HG03060 (cell line): ENCODE results near the gene ERH.

Experiments used
- ATAC-seq: cut with Tn5 transposase; IDR thresholded peaks from one replicate; pipeline ENCODE4 v1.9.1; 2021; ENCODE audit warnings: low read depth, moderate number of reproducible peaks; ENCODE audit not compliant: unreplicated experiment

Gene ERH

DNA sequence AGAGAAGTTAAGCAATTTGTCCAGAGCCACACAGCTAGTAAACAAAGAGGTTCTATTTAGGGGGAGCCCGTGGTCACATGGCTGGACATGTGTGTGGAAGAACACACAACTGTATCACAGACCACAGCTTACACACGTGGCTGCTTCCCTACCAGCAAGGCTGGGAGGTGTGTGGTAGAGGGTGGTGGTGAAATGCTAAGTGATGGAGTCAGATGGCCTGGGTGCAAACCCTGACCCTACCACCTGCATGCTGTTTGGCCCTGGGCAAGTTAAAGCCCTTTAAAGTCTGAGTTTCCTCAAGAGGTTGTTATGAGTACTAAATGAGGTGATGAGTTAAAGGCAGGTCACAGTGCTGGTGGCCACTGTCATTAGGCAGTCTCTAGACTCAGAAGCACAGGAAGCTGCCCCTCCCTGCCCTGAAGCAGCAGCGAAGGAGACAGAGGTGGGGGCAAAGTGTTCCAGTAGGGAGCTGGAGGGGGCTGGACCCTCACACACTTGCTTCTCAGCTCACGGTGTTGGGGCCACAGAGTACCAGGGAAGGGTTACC lies 64.2 kb downstream of the ERH start:
- ATAC-seq, result no peak

DNA sequence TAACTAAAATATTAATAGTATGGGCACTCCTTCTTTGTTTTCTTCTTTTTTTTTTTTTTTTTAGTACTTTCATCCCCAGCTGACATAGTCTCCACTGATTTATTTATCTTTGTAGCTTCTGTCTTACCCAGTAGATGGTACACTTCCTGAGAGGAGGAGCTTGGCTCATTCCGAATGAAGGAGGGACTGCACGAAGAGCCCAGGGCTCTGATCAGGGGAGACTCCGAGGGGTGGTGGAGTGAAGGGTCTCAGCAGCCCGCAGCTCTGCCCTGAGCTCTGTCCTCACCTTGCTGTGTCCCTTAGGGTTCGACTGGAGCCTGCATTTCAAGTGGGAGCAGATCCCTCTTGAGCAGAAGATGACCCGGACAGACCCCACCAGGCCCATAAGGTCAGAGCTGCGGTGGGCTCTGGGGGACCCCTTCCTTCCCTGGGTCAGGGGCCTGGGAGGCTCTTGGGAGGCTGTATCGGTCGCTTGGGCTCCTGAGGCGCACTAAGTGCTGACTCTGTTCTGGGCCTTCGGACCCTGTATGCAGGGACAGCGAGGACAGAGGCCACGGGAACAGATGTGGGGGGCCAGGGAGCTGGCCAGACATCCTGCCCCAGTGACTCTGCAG lies 65.2 kb downstream of the ERH start:
- no peak for ATAC-seq

DNA sequence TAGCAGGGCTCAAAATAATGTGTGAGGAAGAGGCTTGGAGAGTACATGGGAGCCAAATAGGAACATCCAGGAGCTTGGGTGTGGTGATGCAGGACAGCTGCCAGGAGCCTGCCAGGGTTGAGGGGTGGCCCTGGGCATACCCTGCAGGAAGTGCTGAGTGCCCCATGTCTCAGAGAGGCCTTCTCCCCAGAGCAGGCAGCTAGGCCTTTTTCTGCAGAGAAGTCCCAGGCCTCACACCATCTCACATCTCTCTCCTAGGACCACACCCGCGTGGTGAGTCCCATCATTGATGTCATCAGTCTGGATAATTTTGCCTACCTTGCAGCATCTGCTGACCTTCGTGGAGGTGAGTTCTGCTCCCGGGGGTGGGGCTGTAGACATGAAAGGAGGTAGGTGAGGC lies 66.9 kb downstream of the ERH start:
- no peak for ATAC-seq
